Duodenal mucosa (tissue), 2 donors: ENCODE measurements around the gene MTHFS.
A peak's percentile ranks its signal among the peaks of the same experiment; 100 is the strongest.
"Not testable (repeated sequence)": the region's sequence is repeated elsewhere in the genome, so short reads cannot be mapped to it uniquely, and the experiment has no call there.

Experiments
- H3K27ac ChIP-seq: one replicate; pipeline ENCODE4 v1.7.0; 2013; ENCODE audit warnings: low read depth, low read length
- H3K27me3 ChIP-seq, 2 donors: one replicate each; pipeline ENCODE4 v1.7.0; 2013; ENCODE audit warnings: low read length in 2 of 2, control low read depth in 1 of 2; ENCODE audit not compliant: insufficient read depth in 2 of 2, control insufficient read depth in 1 of 2
- H3K36me3 ChIP-seq, 2 donors: one replicate each; pipeline ENCODE4 v1.7.0; 2013; ENCODE audit warnings: low read length in 2 of 2, control low read depth in 1 of 2; ENCODE audit not compliant: insufficient read depth in 2 of 2, control insufficient read depth in 1 of 2
- H3K4me1 ChIP-seq, 2 donors: one replicate each; pipeline ENCODE4 v1.7.0; 2013; ENCODE audit warnings: low read length in 2 of 2, control low read depth in 1 of 2; ENCODE audit not compliant: insufficient read depth in 2 of 2, control insufficient read depth in 1 of 2
- H3K4me3 ChIP-seq, 2 donors: one replicate each; pipeline ENCODE4 v1.7.0; 2013; ENCODE audit warnings: low read length in 2 of 2, low read depth in 1 of 2
- H3K9ac ChIP-seq, 2 donors: one replicate each; pipeline ENCODE4 v1.7.0; 2013; ENCODE audit warnings: low read length in 2 of 2, low read depth in 1 of 2
- H3K9me3 ChIP-seq, 2 donors: one replicate each; pipeline ENCODE4 v1.7.0; 2013; ENCODE audit warnings: low read length in 2 of 2, control low read depth in 1 of 2; ENCODE audit not compliant: control insufficient read depth in 1 of 2

MTHFS gene

DNA sequence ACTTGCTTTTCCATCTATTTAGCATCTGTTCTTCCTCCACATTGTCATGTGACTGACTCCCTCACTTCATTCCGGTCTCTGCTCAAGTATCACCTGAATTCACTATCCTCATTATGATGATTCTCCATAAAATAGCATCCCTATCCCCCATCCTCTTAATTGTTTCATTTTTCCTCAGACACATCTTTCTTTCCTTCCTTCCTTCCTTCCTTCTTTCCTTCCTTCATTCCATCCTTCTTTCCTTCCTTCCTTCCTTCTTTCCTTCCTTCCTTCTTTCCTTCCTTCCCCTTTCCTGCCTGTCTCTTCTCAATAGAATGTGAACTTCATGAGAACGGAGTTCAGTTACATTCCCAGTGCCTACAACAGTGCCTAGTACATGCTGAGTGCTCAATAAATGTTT, 32.6 kb upstream of the MTHFS start:
- Histone ChIP-seq H3K4me3 (no peak overlapping the region), H3K27ac (no peak overlapping the region), H3K9ac (no peak overlapping the region), H3K4me1 (peaks cover 0 to 2% of the 10 kb centered on the region in 2 donors), H3K36me3 (no peaks in the 10 kb centered on the region), H3K9me3 (no peaks in the 10 kb centered on the region), H3K27me3 (peaks cover 0 to 3% of the 10 kb centered on the region in 2 donors)

- not testable (repeated sequence) for H3K36me3 ChIP-seq, H3K27me3 ChIP-seq, H3K9me3 ChIP-seq, H3K4me3 ChIP-seq, H3K9ac ChIP-seq, H3K27ac ChIP-seq
- peaks cover 6 to 13% of the 10 kb centered on the region in 2 donors for H3K4me1 ChIP-seq
Measured at GRCh38 chr15:79926116-79926515, 29.3 kb upstream of the MTHFS start.

DNA sequence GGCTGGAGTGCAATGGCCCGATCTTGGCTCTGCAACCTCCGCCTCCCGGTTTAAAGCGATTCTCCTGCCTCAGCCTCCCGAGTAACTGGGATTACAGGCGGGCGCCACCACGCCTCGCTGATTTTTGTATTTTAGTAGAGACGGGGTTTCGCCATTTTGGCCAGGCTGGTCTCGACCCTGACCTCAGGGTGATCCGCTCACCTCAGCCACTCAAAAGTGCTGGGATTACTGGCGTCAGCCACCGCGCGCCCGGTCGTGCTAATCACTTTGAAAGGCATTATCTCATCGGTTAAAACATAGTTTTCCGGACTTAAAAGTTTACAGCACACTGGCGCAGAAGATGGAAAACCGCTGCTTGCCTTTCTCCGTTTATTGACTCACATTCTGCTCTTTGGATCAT, 27.6 kb upstream of the MTHFS start:
- Histone ChIP-seq H3K27ac (no peak overlapping the region), H3K9me3 (peaks cover 14 to 18% of the 10 kb centered on the region in 2 donors), H3K27me3 (peaks cover 0 to under 1% of the 10 kb centered on the region in 2 donors), H3K4me1 (peaks cover 6 to 13% of the 10 kb centered on the region in 2 donors), H3K9ac (no peak overlapping the region), H3K36me3 (peaks cover 0 to 12% of the 10 kb centered on the region in 2 donors), H3K4me3 (peak overlapping the region; percentile 88 to 93)

DNA sequence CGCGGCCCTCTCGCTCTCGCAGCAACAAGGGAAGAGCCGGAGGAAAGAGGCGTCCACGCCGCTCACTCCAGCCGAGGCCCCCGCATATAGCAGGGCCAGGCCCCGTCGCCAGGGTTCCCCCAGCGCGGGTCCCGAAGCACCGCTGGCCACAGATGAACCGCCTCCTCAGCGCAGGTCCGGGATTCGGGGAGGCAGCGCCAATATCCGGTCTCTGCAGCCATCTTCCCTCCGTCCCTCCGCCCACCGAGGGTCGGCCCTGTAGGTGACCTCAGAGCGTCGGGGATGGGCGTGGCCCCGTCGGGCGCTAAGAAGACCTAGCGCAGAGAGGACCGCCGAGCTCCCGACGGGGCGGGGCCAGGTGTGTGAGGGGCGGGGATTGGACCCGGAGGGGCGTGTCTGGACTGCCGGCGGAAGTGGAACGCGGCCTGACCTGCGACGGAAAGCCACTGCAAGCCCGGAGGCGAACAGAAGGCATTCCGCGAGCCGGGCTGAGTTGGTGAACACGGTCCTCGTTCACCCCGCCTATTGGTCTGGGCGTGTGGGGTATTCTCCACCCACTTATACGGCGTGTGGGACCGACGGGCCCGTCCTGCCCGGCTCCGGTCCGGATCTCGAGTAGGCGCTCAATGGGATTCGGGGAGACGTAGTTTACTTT, 26.8 kb upstream of the MTHFS start:
- Histone ChIP-seq H3K9me3 (peaks cover 21 to 25% of the 10 kb centered on the region in 2 donors), H3K4me3 (peak overlapping the region; percentile 88 to 93), H3K36me3 (peaks cover 0 to 16% of the 10 kb centered on the region in 2 donors), H3K4me1 (peaks cover 6 to 13% of the 10 kb centered on the region in 2 donors), H3K27ac (peak overlapping the region; percentile 98), H3K27me3 (no peaks in the 10 kb centered on the region), H3K9ac (peak overlapping the region; percentile 94 to 96)

DNA sequence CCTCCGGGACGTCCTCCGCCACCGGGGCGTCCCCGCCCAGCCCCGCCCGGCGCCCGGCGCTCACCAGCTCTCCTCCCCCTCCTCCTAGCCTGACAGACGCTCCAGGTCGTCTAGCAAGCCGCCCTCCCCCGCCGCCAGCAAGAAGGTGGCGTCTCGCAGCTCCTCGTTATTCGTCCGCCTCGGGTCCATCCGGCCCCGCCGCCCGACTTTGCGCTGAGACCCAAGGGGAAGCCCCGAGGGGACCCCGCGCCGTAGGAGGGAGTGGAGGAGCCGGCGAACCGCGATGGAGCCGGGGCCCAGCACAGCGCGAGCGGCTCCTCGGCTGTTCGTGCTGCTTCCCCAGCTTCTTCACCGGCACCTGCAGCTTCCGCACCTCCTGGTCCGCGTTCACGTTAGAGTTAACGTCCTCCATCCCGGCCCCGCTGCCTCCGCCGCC, 26.3 kb upstream of the MTHFS start:
- peak overlapping the region; percentile 94 to 96 for H3K9ac ChIP-seq
- peak overlapping the region; percentile 88 to 93 for H3K4me3 ChIP-seq
- H3K27ac ChIP-seq: peak overlapping the region; percentile 98
- H3K27me3 ChIP-seq: no peaks in the 10 kb centered on the region
- peaks cover 6 to 13% of the 10 kb centered on the region in 2 donors for H3K4me1 ChIP-seq
- peaks cover 0 to 16% of the 10 kb centered on the region in 2 donors for H3K36me3 ChIP-seq
- peaks cover 22 to 29% of the 10 kb centered on the region in 2 donors for H3K9me3 ChIP-seq

DNA sequence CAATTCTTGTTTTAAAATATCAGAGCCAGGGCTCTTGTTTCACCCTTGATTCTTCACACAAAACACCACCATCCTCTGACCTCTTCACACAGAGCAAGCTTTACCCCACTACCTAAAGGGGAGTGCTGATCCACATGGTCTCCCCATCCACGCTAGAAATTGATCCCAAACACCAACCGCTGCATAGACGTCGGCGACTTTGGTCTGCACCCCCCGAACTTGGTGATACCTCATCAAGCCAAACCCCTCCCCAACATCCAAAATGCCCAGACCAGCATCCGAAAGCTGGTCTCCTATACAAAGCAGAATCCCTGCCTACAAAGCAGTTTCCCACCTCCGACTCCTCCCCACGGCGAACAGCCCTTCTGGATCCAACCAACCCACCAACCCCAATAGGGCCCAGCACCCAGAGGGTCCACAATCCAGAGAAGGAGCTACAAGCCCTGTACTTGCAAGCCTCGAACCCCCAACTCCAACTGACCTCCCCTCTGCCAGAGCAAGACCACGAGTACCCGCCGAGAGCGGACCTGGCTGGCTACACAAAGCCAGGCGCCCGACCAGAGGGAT, 25.8 kb upstream of the MTHFS start:
- H3K9me3 ChIP-seq: peaks cover 23 to 34% of the 10 kb centered on the region in 2 donors
- peak overlapping the region; percentile 94 to 96 for H3K9ac ChIP-seq

DNA sequence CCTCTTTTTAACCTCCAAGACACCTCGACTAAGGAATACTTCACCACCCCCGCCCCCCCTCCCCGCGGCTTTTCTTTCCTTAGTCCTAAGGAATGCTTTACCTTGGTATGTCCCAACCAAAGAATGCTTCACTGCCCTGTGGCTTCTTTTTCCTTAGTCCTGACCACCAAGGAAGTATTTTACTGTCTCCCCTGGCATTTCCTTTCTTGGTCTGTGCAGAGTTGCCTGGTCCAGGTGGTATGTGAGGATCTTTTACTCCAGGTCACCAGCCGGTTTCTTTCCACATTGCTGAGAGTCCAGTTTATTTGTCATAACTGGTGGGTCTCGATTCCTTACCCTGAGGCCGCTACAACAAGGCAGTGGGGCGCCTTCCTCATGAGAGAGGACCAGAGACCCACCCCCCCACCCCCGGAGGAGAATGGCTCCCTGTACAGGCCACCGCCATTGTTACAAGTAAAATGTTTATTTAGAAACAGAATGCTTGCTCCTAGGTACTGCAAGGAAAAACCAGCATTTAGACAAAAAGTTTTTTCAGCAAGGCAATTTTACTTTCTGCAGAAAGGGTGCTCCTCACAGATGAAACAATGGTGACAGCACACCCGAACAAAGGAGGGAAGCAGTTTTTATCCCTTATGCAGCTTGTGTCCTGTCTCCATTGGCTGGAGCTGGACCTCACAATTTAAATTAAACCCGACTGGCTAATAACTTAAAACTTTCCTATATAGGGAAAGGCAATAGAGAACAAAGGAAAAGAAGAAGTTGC, 23.1 kb upstream of the MTHFS start:
- peaks cover 43 to 61% of the 10 kb centered on the region in 2 donors for H3K9me3 ChIP-seq
- H3K9ac ChIP-seq: no peak overlapping the region
- H3K36me3 ChIP-seq: peaks cover 0 to 16% of the 10 kb centered on the region in 2 donors
- H3K27me3 ChIP-seq: no peaks in the 10 kb centered on the region
- H3K4me3 ChIP-seq: no peak overlapping the region
- no peak overlapping the region for H3K27ac ChIP-seq
- H3K4me1 ChIP-seq: peaks cover 6 to 13% of the 10 kb centered on the region in 2 donors

More for the DNA sequence above, 25.8 kb upstream of the MTHFS start:
- Histone ChIP-seq H3K27ac (peak overlapping the region; percentile 98), H3K27me3 (no peaks in the 10 kb centered on the region), H3K4me3 (peak overlapping the region; percentile 88 to 93), H3K36me3 (peaks cover 0 to 16% of the 10 kb centered on the region in 2 donors), H3K4me1 (peaks cover 6 to 13% of the 10 kb centered on the region in 2 donors)

DNA sequence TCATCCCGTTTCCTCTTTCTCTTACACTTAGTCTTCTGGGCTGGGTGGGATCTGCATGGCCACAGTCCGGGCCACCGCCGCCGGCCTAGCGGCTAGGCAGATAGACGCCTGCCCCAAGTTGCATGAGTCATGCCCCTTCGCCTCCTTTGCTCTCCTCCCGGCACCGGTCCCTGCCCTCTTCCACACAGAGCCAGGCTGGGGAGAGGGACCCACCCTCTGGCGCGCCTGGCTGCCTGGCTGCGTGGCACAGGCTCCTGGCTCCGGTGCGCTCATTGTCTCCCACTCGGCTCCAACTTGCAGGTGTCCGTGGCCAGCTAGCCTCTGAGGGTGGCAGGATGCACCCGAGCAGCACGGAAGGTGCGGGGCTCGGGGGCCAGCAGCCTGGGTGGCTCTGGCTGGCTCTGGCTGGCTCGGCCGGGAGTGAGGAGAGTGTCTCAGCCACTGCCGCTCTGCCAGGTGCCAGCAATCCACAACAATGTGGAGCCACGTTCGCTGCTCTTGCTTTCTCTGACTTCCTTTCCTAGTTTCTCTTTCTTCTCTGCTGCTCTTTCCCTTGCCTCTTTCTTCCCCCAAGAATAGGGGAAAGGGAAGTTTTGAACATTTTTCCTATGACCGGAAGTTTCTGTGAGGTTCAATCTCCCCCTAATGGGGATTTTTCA, 22.4 kb upstream of the MTHFS start:
- no peak overlapping the region for H3K27ac ChIP-seq
- peaks cover 0 to 16% of the 10 kb centered on the region in 2 donors for H3K36me3 ChIP-seq
- H3K9ac ChIP-seq: no peak overlapping the region
- H3K27me3 ChIP-seq: no peaks in the 10 kb centered on the region
- H3K9me3 ChIP-seq: peaks cover 45 to 68% of the 10 kb centered on the region in 2 donors
- H3K4me3 ChIP-seq: no peak overlapping the region
- H3K4me1 ChIP-seq: peaks cover 6 to 9% of the 10 kb centered on the region in 2 donors

DNA sequence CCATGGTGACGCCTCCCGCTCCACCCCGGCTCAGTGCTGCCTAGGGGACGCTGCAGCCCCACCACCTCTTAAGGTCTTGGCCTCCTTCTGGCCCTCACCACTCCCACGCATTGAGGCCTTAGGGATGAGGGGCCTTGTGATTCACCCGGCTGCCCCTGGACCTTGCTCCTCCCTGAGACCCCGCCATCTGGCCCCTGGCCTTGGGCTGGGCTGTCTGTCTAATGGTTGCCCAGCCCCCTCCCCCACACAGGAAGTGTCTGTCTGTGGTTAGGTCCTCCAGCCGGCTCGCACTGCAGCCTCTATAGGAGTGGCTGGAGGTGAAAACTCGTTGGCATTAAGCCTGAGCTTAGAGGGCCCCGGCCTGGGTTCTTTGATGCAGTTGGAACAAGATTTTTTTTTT, 21.5 kb upstream of the MTHFS start:
- no peak overlapping the region for H3K9ac ChIP-seq
- H3K27me3 ChIP-seq: no peaks in the 10 kb centered on the region
- H3K27ac ChIP-seq: no peak overlapping the region
- peaks cover 5 to 16% of the 10 kb centered on the region in 2 donors for H3K36me3 ChIP-seq
- no peak overlapping the region for H3K4me3 ChIP-seq
- H3K4me1 ChIP-seq: peaks cover 6 to 7% of the 10 kb centered on the region in 2 donors
- H3K9me3 ChIP-seq: peaks cover 49 to 74% of the 10 kb centered on the region in 2 donors
